ENCODE data around the gene NCKAP1.

The NCKAP1 gene

DNA sequence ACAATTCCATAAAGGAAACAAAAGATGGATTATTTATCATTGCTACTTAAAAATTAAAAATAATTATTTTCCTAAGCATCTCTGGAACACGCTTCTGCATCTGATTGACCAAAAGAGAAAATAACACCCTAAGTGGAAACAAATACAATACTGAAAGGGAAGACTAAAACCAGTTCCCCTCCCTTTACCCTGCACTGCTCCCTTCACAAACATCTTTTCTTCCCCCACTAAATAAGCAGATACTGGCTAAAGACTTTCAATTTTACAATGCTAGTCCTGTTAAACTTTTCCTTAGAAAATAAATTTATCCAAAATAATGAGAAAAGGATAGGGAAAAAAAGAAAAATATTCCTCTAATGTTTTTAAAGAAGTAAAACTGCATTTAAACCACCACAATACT, 4.3 kb downstream of the NCKAP1 start:
- no peak for TF ChIP-seq EZH2phosphoT487 (IDR thresholded peaks at IDR 0.05; ENCODE audit: borderline replicate concordance)
- TF ChIP-seq, protein P1, sequence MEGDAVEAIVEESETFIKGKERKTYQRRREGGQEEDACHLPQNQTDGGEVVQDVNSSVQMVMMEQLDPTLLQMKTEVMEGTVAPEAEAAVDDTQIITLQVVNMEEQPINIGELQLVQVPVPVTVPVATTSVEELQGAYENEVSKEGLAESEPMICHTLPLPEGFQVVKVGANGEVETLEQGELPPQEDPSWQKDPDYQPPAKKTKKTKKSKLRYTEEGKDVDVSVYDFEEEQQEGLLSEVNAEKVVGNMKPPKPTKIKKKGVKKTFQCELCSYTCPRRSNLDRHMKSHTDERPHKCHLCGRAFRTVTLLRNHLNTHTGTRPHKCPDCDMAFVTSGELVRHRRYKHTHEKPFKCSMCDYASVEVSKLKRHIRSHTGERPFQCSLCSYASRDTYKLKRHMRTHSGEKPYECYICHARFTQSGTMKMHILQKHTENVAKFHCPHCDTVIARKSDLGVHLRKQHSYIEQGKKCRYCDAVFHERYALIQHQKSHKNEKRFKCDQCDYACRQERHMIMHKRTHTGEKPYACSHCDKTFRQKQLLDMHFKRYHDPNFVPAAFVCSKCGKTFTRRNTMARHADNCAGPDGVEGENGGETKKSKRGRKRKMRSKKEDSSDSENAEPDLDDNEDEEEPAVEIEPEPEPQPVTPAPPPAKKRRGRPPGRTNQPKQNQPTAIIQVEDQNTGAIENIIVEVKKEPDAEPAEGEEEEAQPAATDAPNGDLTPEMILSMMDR (conservative IDR thresholded peaks at IDR 0.05; ENCODE audit: low read length): no peak
- Histone ChIP-seq H3K4me2 (ENCODE audit: low read depth, low read length, poor library complexity, severe bottlenecking) (no peak overlapping the region), H3K27me3 (ENCODE audit: insufficient read depth, low read length, poor library complexity, severe bottlenecking) (peaks cover 34% of the 10 kb centered on the region), H3K9ac (ENCODE audit: low read depth, low read length, poor library complexity, severe bottlenecking) (no peak overlapping the region), H3K9me3 (ENCODE audit: insufficient read depth, low read depth, low read length) (no peaks in the 10 kb centered on the region), H3K36me3 (ENCODE audit: insufficient read depth, low read length) (no peaks in the 10 kb centered on the region), H3F3A (ENCODE audit: low read depth) (no peaks in the 10 kb centered on the region), H3K79me2 (ENCODE audit: insufficient read depth, low read length) (no peaks in the 10 kb centered on the region), H3K4me1 (ENCODE audit: insufficient read depth, low read length, poor library complexity, severe bottlenecking) (peaks cover 2% of the 10 kb centered on the region), H2AFZ (ENCODE audit: low read length) (no peak overlapping the region), H3K9me2 (replicated peaks; ENCODE audit: low read depth, low read length) (no peaks in the 10 kb centered on the region), H4K20me1 (ENCODE audit: insufficient read depth, low read length, poor library complexity, severe bottlenecking) (no peaks in the 10 kb centered on the region), H3K4me3 (ENCODE audit: low read length, poor library complexity, severe bottlenecking) (no peak overlapping the region)

DNA sequence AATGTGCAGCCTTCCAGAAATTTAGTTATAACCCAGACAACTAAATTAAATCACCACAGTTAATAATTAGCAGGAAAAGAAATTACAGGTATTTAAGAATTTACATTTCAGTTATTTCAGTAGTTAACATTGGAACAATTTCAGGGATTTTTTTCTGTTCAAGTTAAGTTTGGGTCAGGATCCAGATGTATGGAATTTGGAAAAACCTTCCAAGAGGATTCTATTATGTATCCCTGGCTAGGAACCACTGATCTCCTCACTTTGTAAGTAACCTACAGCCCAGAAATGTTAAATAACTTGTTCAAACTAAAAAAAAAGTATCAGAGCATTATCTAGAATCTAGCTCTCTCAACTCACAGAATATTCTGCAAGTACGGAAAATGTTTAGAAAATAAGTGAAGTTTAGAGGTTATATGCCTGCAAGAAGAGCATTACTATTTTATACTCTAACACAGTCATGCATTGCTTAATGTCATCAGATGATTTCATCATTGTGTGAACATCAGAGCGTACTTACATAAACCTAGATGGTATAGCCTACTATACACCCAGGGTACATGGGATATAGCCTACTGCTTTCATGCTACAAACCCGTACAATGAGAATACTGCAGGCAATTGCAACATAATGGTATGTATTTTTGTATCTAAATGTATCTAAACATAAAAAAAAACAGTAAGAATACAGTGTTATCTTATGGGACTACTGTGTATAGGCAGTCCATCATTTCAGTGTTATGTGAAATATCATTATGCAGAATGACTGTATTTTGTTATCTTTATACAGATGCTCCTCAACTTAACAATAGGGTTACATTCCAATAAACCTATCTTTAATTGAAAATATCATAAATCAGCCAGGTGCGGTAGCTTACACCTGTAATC, 6.1 kb downstream of the NCKAP1 start:
- H3K4me3 ChIP-seq (ENCODE audit: low read length, poor library complexity, severe bottlenecking): no peak overlapping the region
- no peaks in the 10 kb centered on the region for H3K79me2 ChIP-seq (ENCODE audit: insufficient read depth, low read length)
- H3K36me3 ChIP-seq (ENCODE audit: insufficient read depth, low read length): no peaks in the 10 kb centered on the region
- TF ChIP-seq, protein P1 (conservative IDR thresholded peaks at IDR 0.05; ENCODE audit: low read length): no peak
- no peak for TF ChIP-seq EZH2phosphoT487 (IDR thresholded peaks at IDR 0.05; ENCODE audit: borderline replicate concordance)
- H3K9me2 ChIP-seq (replicated peaks; ENCODE audit: low read depth, low read length): no peaks in the 10 kb centered on the region
- H3K4me1 ChIP-seq (ENCODE audit: insufficient read depth, low read length, poor library complexity, severe bottlenecking): peaks cover 2% of the 10 kb centered on the region
- H2AFZ ChIP-seq (ENCODE audit: low read length): no peak overlapping the region
- H3K27me3 ChIP-seq (ENCODE audit: insufficient read depth, low read length, poor library complexity, severe bottlenecking): peaks cover 34% of the 10 kb centered on the region
- H4K20me1 ChIP-seq (ENCODE audit: insufficient read depth, low read length, poor library complexity, severe bottlenecking): no peaks in the 10 kb centered on the region
- H3K4me2 ChIP-seq (ENCODE audit: low read depth, low read length, poor library complexity, severe bottlenecking): no peak overlapping the region
- no peaks in the 10 kb centered on the region for H3F3A ChIP-seq (ENCODE audit: low read depth)
- H3K9me3 ChIP-seq (ENCODE audit: insufficient read depth, low read depth, low read length): no peaks in the 10 kb centered on the region
- no peak overlapping the region for H3K9ac ChIP-seq (ENCODE audit: low read depth, low read length, poor library complexity, severe bottlenecking)

DNA sequence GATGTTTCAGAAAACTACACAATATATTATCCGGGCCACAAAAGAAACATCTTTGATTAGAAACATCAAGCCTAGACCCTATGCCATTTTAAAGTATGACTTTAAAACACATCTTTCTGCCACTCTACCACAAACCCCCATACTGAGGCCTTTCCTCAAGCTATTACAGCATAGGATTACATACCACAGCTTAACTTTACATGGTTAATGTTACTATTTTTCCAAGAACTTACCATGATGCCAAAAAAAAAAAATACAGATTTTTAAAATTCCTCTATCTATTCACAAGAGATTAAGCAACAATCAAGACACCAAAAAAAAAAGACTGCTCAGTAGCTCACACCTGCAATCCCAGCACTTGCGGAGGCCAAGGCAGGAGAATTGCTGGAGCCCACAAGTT, 9.0 kb downstream of the NCKAP1 start:
- TF ChIP-seq EZH2phosphoT487 (IDR thresholded peaks at IDR 0.05; ENCODE audit: borderline replicate concordance): no peak
- TF ChIP-seq, protein P1 (conservative IDR thresholded peaks at IDR 0.05; ENCODE audit: low read length): no peak
- H3K79me2 ChIP-seq (ENCODE audit: insufficient read depth, low read length): no peaks in the 10 kb centered on the region
- no peaks in the 10 kb centered on the region for H4K20me1 ChIP-seq (ENCODE audit: insufficient read depth, low read length, poor library complexity, severe bottlenecking)
- no peaks in the 10 kb centered on the region for H3K4me1 ChIP-seq (ENCODE audit: insufficient read depth, low read length, poor library complexity, severe bottlenecking)
- H3K9me3 ChIP-seq (ENCODE audit: insufficient read depth, low read depth, low read length): no peaks in the 10 kb centered on the region
- no peak overlapping the region for H3K4me2 ChIP-seq (ENCODE audit: low read depth, low read length, poor library complexity, severe bottlenecking)
- H2AFZ ChIP-seq (ENCODE audit: low read length): no peak overlapping the region
- no peaks in the 10 kb centered on the region for H3F3A ChIP-seq (ENCODE audit: low read depth)
- H3K9ac ChIP-seq (ENCODE audit: low read depth, low read length, poor library complexity, severe bottlenecking): no peak overlapping the region
- no peak overlapping the region for H3K4me3 ChIP-seq (ENCODE audit: low read length, poor library complexity, severe bottlenecking)
- H3K36me3 ChIP-seq (ENCODE audit: insufficient read depth, low read length): no peaks in the 10 kb centered on the region
- no peaks in the 10 kb centered on the region for H3K9me2 ChIP-seq (replicated peaks; ENCODE audit: low read depth, low read length)
- H3K27me3 ChIP-seq (ENCODE audit: insufficient read depth, low read length, poor library complexity, severe bottlenecking): peaks cover 28% of the 10 kb centered on the region

Measured in Loucy (cell line).